Parathyroid adenoma (tissue), 2 donors: ENCODE results near the gene ANK3.

Source experiments
- H2AFZ ChIP-seq: fragments of 300-600 bp; sonication (generic); one replicate; pipeline ENCODE4 v1.7.0; 2017; ENCODE audit warnings: antibody characterized with exemption, mild to moderate bottlenecking
- H3K27ac ChIP-seq: fragments of 300-600 bp; sonication (generic); one replicate; pipeline ENCODE4 v1.7.0; 2017
- H3K27me3 ChIP-seq: fragments of 300-600 bp; sonication (generic); one replicate; pipeline ENCODE4 v1.7.0; 2017; ENCODE audit warnings: low read length; ENCODE audit not compliant: control insufficient read depth, insufficient read depth
- H3K36me3 ChIP-seq: fragments of 300-600 bp; sonication (generic); one replicate; pipeline ENCODE4 v1.7.0; 2017; ENCODE audit warnings: low read length; ENCODE audit not compliant: control insufficient read depth, insufficient read depth
- H3K4me1 ChIP-seq: fragments of 300-600 bp; sonication (generic); one replicate; pipeline ENCODE4 v1.7.0; 2017; ENCODE audit warnings: control low read depth
- H3K4me2 ChIP-seq: fragments of 300-600 bp; sonication (generic); one replicate; pipeline ENCODE4 v1.7.0; 2017; ENCODE audit warnings: low read length
- H3K4me3 ChIP-seq: fragments of 300-600 bp; sonication (generic); one replicate; pipeline ENCODE4 v1.7.0; 2017; ENCODE audit warnings: low read depth, low read length
- H3K79me2 ChIP-seq: fragments of 300-600 bp; sonication (generic); one replicate; pipeline ENCODE4 v1.7.0; 2017; ENCODE audit warnings: control low read depth
- H3K9ac ChIP-seq: fragments of 300-600 bp; sonication (generic); one replicate; pipeline ENCODE4 v1.7.0; 2017; ENCODE audit warnings: mild to moderate bottlenecking
- H3K9me3 ChIP-seq: fragments of 300-600 bp; sonication (generic); one replicate; pipeline ENCODE4 v1.7.0; 2017; ENCODE audit warnings: low read length; ENCODE audit not compliant: control insufficient read depth
- TF ChIP-seq, protein P1 (sequence below): fragments of 300-600 bp; sonication (generic); IDR thresholded peaks from one replicate; pipeline ENCODE4 v1.7.0; 2017; ENCODE audit warnings: antibody characterized with exemption, mild to moderate bottlenecking
- donor health status: primary hyperparathyroidism.

The ANK3 gene

GRCh38 chr10:60016794-60017193 lies 372.9 kb downstream of the ANK3 start:
- TF ChIP-seq, protein P1, sequence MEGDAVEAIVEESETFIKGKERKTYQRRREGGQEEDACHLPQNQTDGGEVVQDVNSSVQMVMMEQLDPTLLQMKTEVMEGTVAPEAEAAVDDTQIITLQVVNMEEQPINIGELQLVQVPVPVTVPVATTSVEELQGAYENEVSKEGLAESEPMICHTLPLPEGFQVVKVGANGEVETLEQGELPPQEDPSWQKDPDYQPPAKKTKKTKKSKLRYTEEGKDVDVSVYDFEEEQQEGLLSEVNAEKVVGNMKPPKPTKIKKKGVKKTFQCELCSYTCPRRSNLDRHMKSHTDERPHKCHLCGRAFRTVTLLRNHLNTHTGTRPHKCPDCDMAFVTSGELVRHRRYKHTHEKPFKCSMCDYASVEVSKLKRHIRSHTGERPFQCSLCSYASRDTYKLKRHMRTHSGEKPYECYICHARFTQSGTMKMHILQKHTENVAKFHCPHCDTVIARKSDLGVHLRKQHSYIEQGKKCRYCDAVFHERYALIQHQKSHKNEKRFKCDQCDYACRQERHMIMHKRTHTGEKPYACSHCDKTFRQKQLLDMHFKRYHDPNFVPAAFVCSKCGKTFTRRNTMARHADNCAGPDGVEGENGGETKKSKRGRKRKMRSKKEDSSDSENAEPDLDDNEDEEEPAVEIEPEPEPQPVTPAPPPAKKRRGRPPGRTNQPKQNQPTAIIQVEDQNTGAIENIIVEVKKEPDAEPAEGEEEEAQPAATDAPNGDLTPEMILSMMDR = no peak
- Histone ChIP-seq H3K4me1 (no peaks in the 10 kb centered on the region), H2AFZ (no peak overlapping the region), H3K4me3 (no peak overlapping the region), H3K9me3 (no peaks in the 10 kb centered on the region), H3K4me2 (no peak overlapping the region), H3K79me2 (no peaks in the 10 kb centered on the region), H3K36me3 (no peaks in the 10 kb centered on the region), H3K27ac (no peak overlapping the region), H3K9ac (no peak overlapping the region), H3K27me3 (no peaks in the 10 kb centered on the region)

DNA sequence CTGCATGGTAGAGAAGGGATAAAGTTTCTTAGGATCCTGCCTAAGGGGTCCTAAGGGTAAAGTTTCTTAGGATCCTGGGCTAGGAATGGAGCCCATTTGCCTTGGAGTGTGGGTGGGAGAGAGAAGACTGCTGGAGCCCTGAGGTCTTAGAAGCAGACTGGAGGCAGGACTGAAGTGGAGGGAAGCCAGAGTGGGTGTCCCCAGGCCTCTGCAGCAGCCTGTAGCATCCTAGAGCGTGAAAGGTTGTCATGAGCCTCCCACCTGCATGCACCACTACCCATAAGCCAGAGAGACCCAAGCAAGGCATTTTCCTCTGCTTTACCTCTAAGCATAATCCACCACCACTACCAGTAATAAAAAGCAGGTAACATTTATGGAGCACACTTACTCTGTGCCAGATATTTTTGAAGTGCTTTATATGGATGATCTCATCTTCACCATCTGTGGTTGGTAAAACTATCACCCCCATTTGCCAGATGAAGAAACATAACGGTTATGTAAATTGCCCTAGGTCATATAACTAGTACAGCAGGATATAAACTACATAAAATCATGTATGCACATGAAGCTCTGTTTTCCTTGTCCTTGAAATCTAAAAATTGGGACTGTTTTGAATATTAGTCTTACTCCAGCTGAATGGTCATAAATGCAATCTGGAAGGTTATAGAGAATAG lies 379.8 kb downstream of the ANK3 start:
- Histone ChIP-seq H3K79me2 (no peaks in the 10 kb centered on the region), H3K9me3 (no peaks in the 10 kb centered on the region), H3K27me3 (no peaks in the 10 kb centered on the region), H3K4me1 (no peaks in the 10 kb centered on the region), H2AFZ (no peak overlapping the region), H3K4me2 (no peak overlapping the region), H3K36me3 (no peaks in the 10 kb centered on the region), H3K4me3 (no peak overlapping the region), H3K27ac (no peak overlapping the region), H3K9ac (no peak overlapping the region)
- TF ChIP-seq, protein P1 = no peak

DNA sequence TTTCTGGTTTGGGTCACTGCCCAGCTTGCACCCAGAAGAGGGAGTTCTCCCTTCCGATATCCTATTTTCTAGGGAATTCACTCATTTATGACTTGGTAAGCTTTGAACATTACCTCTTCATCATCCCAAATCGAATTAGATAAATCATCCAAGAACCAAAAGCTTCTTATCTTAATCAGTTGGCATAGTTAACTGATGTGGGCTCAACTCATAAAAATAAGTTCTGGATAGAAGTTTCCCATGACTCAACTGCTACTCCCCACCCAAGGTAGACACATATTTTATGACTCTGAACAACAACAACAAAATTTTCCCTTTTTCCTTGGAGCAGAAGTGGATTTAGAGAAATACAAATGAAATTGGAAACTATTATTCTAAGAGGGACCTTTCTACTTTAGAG lies 380.4 kb downstream of the ANK3 start:
- H3K79me2 ChIP-seq = no peaks in the 10 kb centered on the region
- H3K36me3 ChIP-seq = no peaks in the 10 kb centered on the region
- no peak overlapping the region for H3K4me2 ChIP-seq
- no peak overlapping the region for H2AFZ ChIP-seq
- no peak overlapping the region for H3K27ac ChIP-seq
- no peaks in the 10 kb centered on the region for H3K9me3 ChIP-seq
- H3K4me3 ChIP-seq = no peak overlapping the region
- no peaks in the 10 kb centered on the region for H3K27me3 ChIP-seq
- H3K4me1 ChIP-seq = no peaks in the 10 kb centered on the region
- no peak overlapping the region for H3K9ac ChIP-seq
- TF ChIP-seq, protein P1 = no peak

DNA sequence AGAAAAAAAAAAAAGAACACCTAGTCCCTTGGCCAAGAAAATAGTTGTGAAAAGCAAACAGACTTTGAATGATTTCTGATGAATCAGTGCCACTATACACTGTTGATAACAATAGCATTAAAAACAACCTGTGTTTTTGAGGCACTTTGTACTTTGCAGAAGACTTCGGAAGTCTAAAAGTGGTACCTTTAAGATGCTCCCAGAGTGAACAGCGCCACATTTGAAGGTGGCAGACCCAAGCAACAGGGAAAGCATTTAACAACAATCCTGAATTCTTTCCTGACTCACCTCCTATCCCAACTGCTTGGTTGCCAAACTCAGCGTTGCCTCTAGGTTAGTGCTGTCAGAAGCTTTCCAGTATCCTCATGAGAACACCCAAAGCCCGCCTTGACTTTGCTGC lies 380.9 kb downstream of the ANK3 start:
- no peaks in the 10 kb centered on the region for H3K27me3 ChIP-seq
- H3K4me3 ChIP-seq = no peak overlapping the region
- H3K79me2 ChIP-seq = no peaks in the 10 kb centered on the region
- TF ChIP-seq, protein P1 = no peak
- no peak overlapping the region for H3K4me2 ChIP-seq
- no peaks in the 10 kb centered on the region for H3K36me3 ChIP-seq
- no peaks in the 10 kb centered on the region for H3K9me3 ChIP-seq
- no peak overlapping the region for H2AFZ ChIP-seq
- H3K27ac ChIP-seq = no peak overlapping the region
- H3K9ac ChIP-seq = no peak overlapping the region
- no peaks in the 10 kb centered on the region for H3K4me1 ChIP-seq

- Histone ChIP-seq H2AFZ (no peak overlapping the region), H3K9me3 (no peaks in the 10 kb centered on the region), H3K27me3 (no peaks in the 10 kb centered on the region), H3K9ac (no peak overlapping the region), H3K79me2 (no peaks in the 10 kb centered on the region), H3K4me2 (no peak overlapping the region), H3K4me1 (no peaks in the 10 kb centered on the region), H3K27ac (no peak overlapping the region), H3K36me3 (no peaks in the 10 kb centered on the region), H3K4me3 (no peak overlapping the region)
- TF ChIP-seq, protein P1 = no peak
Observed at GRCh38 chr10:60006062-60006461, 383.6 kb downstream of the ANK3 start.
